IPS-20b (cell line): Measurements from ENCODE around the gene PCF11.
"Not testable (repeated sequence)": the region's sequence is repeated elsewhere in the genome, so short reads cannot be mapped to it uniquely, and the experiment has no call there.

ENCODE experiments used
- H3K27ac ChIP-seq: one replicate; pipeline ENCODE4 v1.5.1; 2013; ENCODE audit warnings: low read length
- H3K27me3 ChIP-seq: 2 replicates; pipeline ENCODE4 v1.6.1; 2013; ENCODE audit warnings: mild to moderate bottlenecking, low read length, inconsistent platforms; ENCODE audit not compliant: insufficient read depth
- H3K36me3 ChIP-seq: 2 replicates; pipeline ENCODE4 v1.6.1; 2013; ENCODE audit warnings: low read depth, mild to moderate bottlenecking, inconsistent platforms, low read length, moderate library complexity; ENCODE audit not compliant: insufficient read depth
- H3K4me1 ChIP-seq: 2 replicates; pipeline ENCODE4 v1.6.1; 2013; ENCODE audit warnings: mild to moderate bottlenecking, control low read depth, inconsistent platforms, low read length, moderate library complexity; ENCODE audit not compliant: insufficient read depth
- H3K4me3 ChIP-seq: 2 replicates; pipeline ENCODE4 v1.5.1; 2013; ENCODE audit warnings: mild to moderate bottlenecking, low read length, inconsistent platforms
- H3K9ac ChIP-seq: 2 replicates; pipeline ENCODE4 v1.6.1; 2013; ENCODE audit warnings: low read depth, mild to moderate bottlenecking, inconsistent platforms, low read length, moderate library complexity
- H3K9me3 ChIP-seq: 2 replicates; pipeline ENCODE4 v1.6.1; 2013; ENCODE audit warnings: mild to moderate bottlenecking, low read depth, low read length, inconsistent platforms; ENCODE audit not compliant: insufficient read depth

PCF11 gene

GRCh38 chr11:83125577-83125976 lies 31.4 kb upstream of the PCF11 start:
- Histone ChIP-seq H3K4me3 (no peak overlapping the region), H3K27ac (no peak overlapping the region), H3K36me3 (no peaks in the 10 kb centered on the region), H3K9me3 (no peaks in the 10 kb centered on the region), H3K9ac (no peak overlapping the region), H3K27me3 (no peaks in the 10 kb centered on the region), H3K4me1 (no peaks in the 10 kb centered on the region; the same call in 1 of the 2 replicates)

GRCh38 chr11:83127310-83127637 lies 29.7 kb upstream of the PCF11 start:
- no peaks in the 10 kb centered on the region for H3K27me3 ChIP-seq
- H3K9me3 ChIP-seq = peaks cover 2% of the 10 kb centered on the region; the same call in 1 of the 2 replicates
- no peaks in the 10 kb centered on the region for H3K4me1 ChIP-seq
- no peak overlapping the region for H3K9ac ChIP-seq
- no peak overlapping the region for H3K27ac ChIP-seq
- no peak overlapping the region for H3K4me3 ChIP-seq
- no peaks in the 10 kb centered on the region for H3K36me3 ChIP-seq

GRCh38 chr11:83132191-83132590 lies 24.7 kb upstream of the PCF11 start:
- Histone ChIP-seq H3K27me3 (no peaks in the 10 kb centered on the region), H3K27ac (no peak overlapping the region), H3K9ac (no peak overlapping the region), H3K36me3 (no peaks in the 10 kb centered on the region), H3K9me3 (peaks cover 3% of the 10 kb centered on the region; the same call in 1 of the 2 replicates), H3K4me1 (no peaks in the 10 kb centered on the region), H3K4me3 (no peak overlapping the region)

- not testable (repeated sequence) for H3K9ac ChIP-seq, H3K27ac ChIP-seq, H3K27me3 ChIP-seq, H3K36me3 ChIP-seq, H3K4me3 ChIP-seq, H3K9me3 ChIP-seq, H3K4me1 ChIP-seq
These were observed 23.7 kb upstream of the PCF11 start for GRCh38 chr11:83133266-83133665.

- Histone ChIP-seq H3K4me3 (no peak overlapping the region), H3K27ac (no peak overlapping the region)
These were observed 17.6 kb upstream of the PCF11 start for GRCh38 chr11:83139310-83139709.

GRCh38 chr11:83140691-83141455 lies 16.1 kb upstream of the PCF11 start:
- no peak overlapping the region for H3K4me3 ChIP-seq
- H3K9me3 ChIP-seq = no peaks in the 10 kb centered on the region
- no peaks in the 10 kb centered on the region for H3K36me3 ChIP-seq
- H3K27me3 ChIP-seq = no peaks in the 10 kb centered on the region
- no peak overlapping the region for H3K9ac ChIP-seq
- H3K4me1 ChIP-seq = no peaks in the 10 kb centered on the region
- H3K27ac ChIP-seq = no peak overlapping the region

More at GRCh38 chr11:83139310-83139709, 17.6 kb upstream of the PCF11 start:
- H3K9ac ChIP-seq = no peak overlapping the region
- no peaks in the 10 kb centered on the region for H3K4me1 ChIP-seq
- no peaks in the 10 kb centered on the region for H3K27me3 ChIP-seq
- H3K36me3 ChIP-seq = no peaks in the 10 kb centered on the region
- no peaks in the 10 kb centered on the region for H3K9me3 ChIP-seq

- Histone ChIP-seq H3K27ac (no peak overlapping the region), H3K27me3 (no peaks in the 10 kb centered on the region), H3K9ac (no peak overlapping the region), H3K4me1 (no peaks in the 10 kb centered on the region), H3K4me3 (no peak overlapping the region), H3K36me3 (no peaks in the 10 kb centered on the region), H3K9me3 (no peaks in the 10 kb centered on the region)
These were observed 9.0 kb upstream of the PCF11 start for GRCh38 chr11:83147895-83148294.

GRCh38 chr11:83150450-83150849 lies 6.5 kb upstream of the PCF11 start:
- H3K4me3 ChIP-seq = no peak overlapping the region
- no peak overlapping the region for H3K9ac ChIP-seq
- H3K9me3 ChIP-seq = no peaks in the 10 kb centered on the region
- no peaks in the 10 kb centered on the region for H3K27me3 ChIP-seq
- no peak overlapping the region for H3K27ac ChIP-seq
- no peaks in the 10 kb centered on the region for H3K36me3 ChIP-seq
- H3K4me1 ChIP-seq = no peaks in the 10 kb centered on the region

GRCh38 chr11:83151274-83151977 lies 5.5 kb upstream of the PCF11 start:
- H3K4me1 ChIP-seq = no peaks in the 10 kb centered on the region
- H3K9me3 ChIP-seq = no peaks in the 10 kb centered on the region
- H3K4me3 ChIP-seq = no peak overlapping the region
- H3K9ac ChIP-seq = no peak overlapping the region
- no peaks in the 10 kb centered on the region for H3K27me3 ChIP-seq
- no peak overlapping the region for H3K27ac ChIP-seq
- H3K36me3 ChIP-seq = no peaks in the 10 kb centered on the region

GRCh38 chr11:83152264-83152663 lies 4.7 kb upstream of the PCF11 start:
- no peaks in the 10 kb centered on the region for H3K4me1 ChIP-seq
- H3K36me3 ChIP-seq = no peaks in the 10 kb centered on the region
- no peaks in the 10 kb centered on the region for H3K27me3 ChIP-seq
- no peak overlapping the region for H3K4me3 ChIP-seq
- no peaks in the 10 kb centered on the region for H3K9me3 ChIP-seq
- H3K9ac ChIP-seq = no peak overlapping the region
- H3K27ac ChIP-seq = no peak overlapping the region

- no peaks in the 10 kb centered on the region for H3K4me1 ChIP-seq
- no peak overlapping the region for H3K4me3 ChIP-seq
- no peak overlapping the region for H3K27ac ChIP-seq
- no peaks in the 10 kb centered on the region for H3K27me3 ChIP-seq
- peaks cover 6% of the 10 kb centered on the region for H3K36me3 ChIP-seq
- no peak overlapping the region for H3K9ac ChIP-seq
- H3K9me3 ChIP-seq = no peaks in the 10 kb centered on the region
These were observed 3.2 kb upstream of the PCF11 start for GRCh38 chr11:83153764-83154163.
